NK-92 (cell line): ENCODE measurements around the gene DYNLL1.
"Not testable (repeated sequence)": the region's sequence is repeated elsewhere in the genome, so short reads cannot be mapped to it uniquely, and the experiment has no call there.

Experiments used
- DNase-seq: peaks from one replicate; lab custom pipeline; 2025; ENCODE audit not compliant: unreplicated experiment; lab: John Stamatoyannopoulos, UW

The DYNLL1 gene

GRCh38 chr12:120504587-120504986 is 8.7 kb downstream of the DYNLL1 start:
- DNase-seq: no peak

- no peak for DNase-seq
These were observed 12.6 kb downstream of the DYNLL1 start for GRCh38 chr12:120508537-120508936.

GRCh38 chr12:120514002-120514401 is 18.1 kb downstream of the DYNLL1 start:
- DNase-seq: no peak

GRCh38 chr12:120515496-120515895 is 19.6 kb downstream of the DYNLL1 start:
- no peak for DNase-seq

GRCh38 chr12:120519324-120519723 is 23.4 kb downstream of the DYNLL1 start:
- not testable (repeated sequence) for DNase-seq

GRCh38 chr12:120522568-120522967 is 26.7 kb downstream of the DYNLL1 start:
- no peak for DNase-seq

- no peak for DNase-seq
These were observed 33.1 kb downstream of the DYNLL1 start, which contains the start of gene COQ5 for GRCh38 chr12:120528861-120529525. Gene COQ5 (minus strand): TSS chr12:120529158. CDS start chr12:120529141, 17 bp downstream.

GRCh38 chr12:120529641-120530417 is 33.9 kb downstream of the DYNLL1 start:
- no peak for DNase-seq

- not testable (repeated sequence) for DNase-seq
These were observed 34.5 kb downstream of the DYNLL1 start for GRCh38 chr12:120530418-120530761.

- DNase-seq: no peak
These were observed 36.9 kb downstream of the DYNLL1 start for GRCh38 chr12:120532701-120533238.

- no peak for DNase-seq
These were observed 38.3 kb downstream of the DYNLL1 start, which contains the start of gene RNF10 for GRCh38 chr12:120534203-120534702. Gene RNF10 (plus strand): TSS chr12:120534356. CDS start chr12:120534812, 456 bp downstream.

GRCh38 chr12:120534703-120535655 is 39.1 kb downstream of the DYNLL1 start:
- no peak for DNase-seq

- no peak for DNase-seq
These were observed 40.3 kb downstream of the DYNLL1 start for GRCh38 chr12:120536064-120536791.

- no peak for DNase-seq
These were observed 41.9 kb downstream of the DYNLL1 start for GRCh38 chr12:120537856-120538220.

GRCh38 chr12:120538281-120539156 is 42.6 kb downstream of the DYNLL1 start:
- DNase-seq: no peak

GRCh38 chr12:120539303-120539702 is 43.4 kb downstream of the DYNLL1 start:
- DNase-seq: no peak

- no peak for DNase-seq
These were observed 44.5 kb downstream of the DYNLL1 start for GRCh38 chr12:120540445-120540844.

GRCh38 chr12:120542166-120542565 is 46.3 kb downstream of the DYNLL1 start:
- no peak for DNase-seq

GRCh38 chr12:120544691-120545090 is 48.8 kb downstream of the DYNLL1 start:
- DNase-seq: no peak
